ENCODE data around the gene LARP6.

The LARP6 gene

DNA sequence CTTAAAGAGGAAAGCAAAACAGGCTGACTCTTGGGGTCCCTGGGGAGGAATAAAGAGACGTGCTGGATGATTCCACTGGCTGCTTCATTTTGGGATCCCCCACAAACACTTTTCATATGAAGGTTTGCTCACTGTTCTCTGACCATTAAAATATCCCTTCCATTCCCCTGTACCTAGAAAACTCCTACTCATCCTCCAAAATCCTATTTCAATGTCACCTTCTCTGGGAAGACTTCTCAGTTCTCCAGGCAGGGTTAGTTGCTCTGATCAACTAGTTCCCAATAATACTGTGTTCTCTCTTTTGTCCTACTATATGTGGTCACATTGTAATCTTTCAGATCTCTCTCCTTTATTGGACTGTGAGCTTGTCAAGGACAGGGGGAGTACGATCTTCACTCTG lies 19.0 kb downstream of the LARP6 start:
- in situ Hi-C loops (cut with MboI; ENCODE audit: low pct_unique_long_range_greater_than_20kb, low sequenced_read_pairs, unreplicated experiment), result loop anchor here (25.0 kb wide), 1 partner anchor 602 kb away; no protein-coding TSS in a partner anchor
- DNase-seq (ENCODE audit: low spot score), result no peak

DNA sequence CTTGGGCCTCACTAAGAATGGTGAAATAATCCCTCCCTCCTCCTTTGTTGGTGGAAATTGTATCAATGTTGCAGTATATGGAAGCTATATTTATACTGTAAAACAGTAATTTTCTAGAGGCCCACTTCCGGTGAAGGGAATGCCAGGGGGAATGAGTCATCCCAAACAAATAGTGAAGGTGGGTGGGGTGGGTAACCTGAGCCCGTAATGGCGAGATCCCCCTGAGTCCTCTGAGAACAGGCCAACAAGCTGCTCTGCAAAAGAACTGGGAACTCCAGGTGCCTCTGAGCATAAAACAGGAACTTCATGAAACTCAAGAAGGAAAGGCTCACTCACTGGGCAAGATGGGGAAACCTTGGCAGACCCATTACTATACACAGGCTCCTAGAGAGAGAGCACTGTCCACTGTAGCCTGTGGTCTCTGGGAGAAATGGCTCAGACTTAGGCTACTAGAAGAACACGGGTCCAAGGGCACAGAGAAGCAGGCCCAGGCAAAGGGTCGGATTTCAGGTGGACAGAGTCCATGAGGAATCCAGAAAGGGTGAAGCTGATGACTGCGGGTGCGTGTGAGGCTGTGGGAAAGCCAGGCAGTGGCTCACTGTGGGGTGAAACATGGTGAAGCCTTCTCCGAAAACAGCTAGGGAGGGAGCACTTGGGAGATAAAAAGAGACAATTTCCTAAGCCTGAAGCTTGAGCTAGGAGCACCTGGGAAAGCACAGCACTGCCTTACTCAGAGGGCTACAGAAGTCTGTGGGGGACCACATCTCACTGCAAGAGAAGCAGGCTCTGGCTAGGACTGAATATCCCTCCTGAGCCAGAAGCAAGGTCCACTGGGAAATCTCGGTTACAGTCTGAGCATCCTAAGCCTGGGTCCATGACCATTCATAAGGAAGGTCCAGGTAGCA lies 19.8 kb downstream of the LARP6 start:
- TF ChIP-seq, protein P1, sequence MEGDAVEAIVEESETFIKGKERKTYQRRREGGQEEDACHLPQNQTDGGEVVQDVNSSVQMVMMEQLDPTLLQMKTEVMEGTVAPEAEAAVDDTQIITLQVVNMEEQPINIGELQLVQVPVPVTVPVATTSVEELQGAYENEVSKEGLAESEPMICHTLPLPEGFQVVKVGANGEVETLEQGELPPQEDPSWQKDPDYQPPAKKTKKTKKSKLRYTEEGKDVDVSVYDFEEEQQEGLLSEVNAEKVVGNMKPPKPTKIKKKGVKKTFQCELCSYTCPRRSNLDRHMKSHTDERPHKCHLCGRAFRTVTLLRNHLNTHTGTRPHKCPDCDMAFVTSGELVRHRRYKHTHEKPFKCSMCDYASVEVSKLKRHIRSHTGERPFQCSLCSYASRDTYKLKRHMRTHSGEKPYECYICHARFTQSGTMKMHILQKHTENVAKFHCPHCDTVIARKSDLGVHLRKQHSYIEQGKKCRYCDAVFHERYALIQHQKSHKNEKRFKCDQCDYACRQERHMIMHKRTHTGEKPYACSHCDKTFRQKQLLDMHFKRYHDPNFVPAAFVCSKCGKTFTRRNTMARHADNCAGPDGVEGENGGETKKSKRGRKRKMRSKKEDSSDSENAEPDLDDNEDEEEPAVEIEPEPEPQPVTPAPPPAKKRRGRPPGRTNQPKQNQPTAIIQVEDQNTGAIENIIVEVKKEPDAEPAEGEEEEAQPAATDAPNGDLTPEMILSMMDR (IDR thresholded peaks at IDR 0.05; ENCODE audit: extremely low read depth, insufficient read depth, missing control alignments), result no peak
- no peak for DNase-seq (ENCODE audit: low spot score)
- in situ Hi-C loops (cut with MboI; ENCODE audit: low pct_unique_long_range_greater_than_20kb, low sequenced_read_pairs, unreplicated experiment), result loop anchor here (25.0 kb wide), 1 partner anchor 603 kb away; no protein-coding TSS in a partner anchor

More for the DNA sequence above, 19.0 kb downstream of the LARP6 start:
- TF ChIP-seq, protein P1 (IDR thresholded peaks at IDR 0.05; ENCODE audit: extremely low read depth, insufficient read depth, missing control alignments), result no peak

DNA sequence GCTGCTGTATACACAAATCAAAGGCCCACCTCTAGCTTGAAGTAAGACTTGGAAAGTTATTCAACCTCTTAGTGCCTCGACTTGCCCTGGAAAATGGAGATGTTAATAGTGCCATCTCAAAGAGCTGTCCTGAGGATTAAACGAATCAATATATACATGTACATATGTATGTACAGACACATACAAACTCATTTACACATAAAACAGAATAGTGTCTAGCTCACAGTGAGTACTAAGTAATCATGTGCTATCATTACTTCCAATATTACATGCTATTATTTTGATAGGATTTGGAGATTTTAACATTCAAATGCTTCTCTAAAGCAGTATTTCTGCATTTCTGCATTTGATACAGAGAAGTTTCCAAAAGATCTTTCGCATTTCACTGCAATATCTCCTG lies 20.5 kb downstream of the LARP6 start:
- TF ChIP-seq, protein P1 (IDR thresholded peaks at IDR 0.05; ENCODE audit: extremely low read depth, insufficient read depth, missing control alignments), result no peak
- no peak for DNase-seq (ENCODE audit: low spot score)
- in situ Hi-C loops (cut with MboI; ENCODE audit: low pct_unique_long_range_greater_than_20kb, low sequenced_read_pairs, unreplicated experiment), result loop anchor here (25.0 kb wide), 1 partner anchor 604 kb away; no protein-coding TSS in a partner anchor

DNA sequence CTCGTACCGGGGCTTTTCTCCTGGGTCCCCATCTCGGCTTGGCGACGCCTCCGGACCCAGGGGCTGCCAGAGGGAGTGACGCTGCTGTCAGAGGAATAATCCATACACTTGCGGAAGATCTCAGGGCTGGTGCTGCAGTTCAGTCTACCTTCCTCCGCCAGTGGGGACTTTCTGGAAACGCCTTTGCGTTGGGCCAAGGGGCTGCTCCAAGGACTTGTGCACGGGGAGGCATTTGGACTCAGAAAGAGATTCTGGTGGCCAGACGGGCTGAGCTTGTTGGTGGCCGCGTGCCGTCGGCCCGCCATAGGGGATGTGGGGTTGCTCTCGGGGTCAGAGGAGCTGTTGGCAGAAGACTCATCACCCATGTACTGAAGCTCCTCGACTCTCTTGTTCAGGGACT lies 21.8 kb downstream of the LARP6 start:
- in situ Hi-C loops (cut with MboI; ENCODE audit: low pct_unique_long_range_greater_than_20kb, low sequenced_read_pairs, unreplicated experiment), result loop anchor here (25.0 kb wide), 1 partner anchor 605 kb away; no protein-coding TSS in a partner anchor

DNA sequence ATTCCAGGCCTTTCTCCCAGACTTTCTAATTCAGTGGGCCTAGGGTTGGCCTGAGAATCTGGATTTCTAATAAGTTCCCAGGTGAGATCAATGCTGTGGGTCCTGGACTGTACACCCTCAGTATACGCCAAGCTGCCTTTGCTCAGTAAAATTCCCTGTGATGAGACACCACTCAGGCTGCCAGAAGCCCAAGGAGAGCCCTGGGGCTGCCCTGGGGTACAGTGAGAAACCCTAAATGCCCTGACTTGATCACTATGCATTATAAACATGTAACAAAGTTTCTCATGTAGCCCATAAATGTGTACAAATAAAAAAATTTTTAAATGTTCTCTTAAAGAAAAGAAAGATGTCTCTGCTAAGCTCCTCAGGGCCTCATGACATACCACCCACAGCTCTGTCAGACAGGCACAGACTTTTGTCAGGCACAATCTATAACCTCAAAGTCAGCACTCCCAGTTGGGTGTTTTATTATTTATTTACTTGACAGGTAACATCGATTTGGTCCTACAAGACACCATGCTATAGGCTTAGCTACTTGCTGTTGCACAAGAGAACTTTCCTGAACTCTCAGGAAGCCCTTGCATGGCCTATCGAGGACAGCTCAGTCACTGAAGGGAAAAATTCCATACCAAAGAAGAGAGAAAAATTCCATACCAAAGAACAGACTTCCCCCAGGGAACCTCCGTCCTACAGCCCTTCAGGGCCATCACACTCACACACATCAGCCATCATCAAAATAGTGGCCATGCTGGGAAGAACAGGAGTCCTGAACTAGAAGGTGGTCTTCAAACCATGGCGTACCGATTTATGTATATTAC lies 22.7 kb downstream of the LARP6 start:
- in situ Hi-C loops (cut with MboI; ENCODE audit: low pct_unique_long_range_greater_than_20kb, low sequenced_read_pairs, unreplicated experiment), result loop anchor here (25.0 kb wide), 1 partner anchor 606 kb away; no protein-coding TSS in a partner anchor
- DNase-seq (ENCODE audit: low spot score), result no peak
- TF ChIP-seq, protein P1 (IDR thresholded peaks at IDR 0.05; ENCODE audit: extremely low read depth, insufficient read depth, missing control alignments), result no peak

More for the DNA sequence above, 21.8 kb downstream of the LARP6 start:
- no peak for DNase-seq (ENCODE audit: low spot score)
- TF ChIP-seq, protein P1 (IDR thresholded peaks at IDR 0.05; ENCODE audit: extremely low read depth, insufficient read depth, missing control alignments), result no peak

DNA sequence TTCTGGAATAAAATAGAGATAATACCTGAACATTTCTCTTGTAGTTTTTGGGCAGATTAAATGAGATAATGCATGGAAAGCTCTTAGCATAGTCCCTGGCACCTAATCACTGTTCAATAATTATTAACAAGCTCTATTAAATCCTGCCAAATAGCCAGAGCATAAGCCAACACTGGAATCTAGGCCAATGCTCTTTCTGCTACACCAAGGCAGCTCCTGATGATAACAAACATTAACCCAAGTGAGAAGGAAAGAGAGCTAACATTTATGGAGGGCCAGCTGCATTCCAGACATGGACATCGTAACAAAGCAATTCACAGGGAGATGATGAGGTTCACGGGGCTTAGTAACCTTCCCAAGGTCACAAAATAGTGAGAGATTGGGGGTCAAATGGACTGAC lies 23.3 kb downstream of the LARP6 start:
- no peak for DNase-seq (ENCODE audit: low spot score)
- TF ChIP-seq, protein P1 (IDR thresholded peaks at IDR 0.05; ENCODE audit: extremely low read depth, insufficient read depth, missing control alignments), result no peak
- in situ Hi-C loops (cut with MboI; ENCODE audit: low pct_unique_long_range_greater_than_20kb, low sequenced_read_pairs, unreplicated experiment), result loop anchor here (25.0 kb wide), 1 partner anchor 607 kb away; no protein-coding TSS in a partner anchor
